Colonic mucosa (tissue), 4 donors: Measurements from ENCODE around the gene SET. TPM values are rescaled to one million over a fixed set of nuclear protein-coding genes. Genes with fewer than 3 reads are reported as not detected.

Source experiments
- DNase-seq: peaks from one replicate; pipeline ENCODE4 v3.0.0-alpha.2; 2020
- H3K27ac ChIP-seq: fragments of 200-600 bp; one replicate; pipeline ENCODE4 v1.8.0; 2021
- H3K27me3 ChIP-seq: fragments of 200-600 bp; one replicate; pipeline ENCODE4 v1.8.0; 2021
- H3K36me3 ChIP-seq: fragments of 200-600 bp; one replicate; pipeline ENCODE4 v1.8.0; 2021
- H3K4me1 ChIP-seq: fragments of 200-600 bp; one replicate; pipeline ENCODE4 v1.8.0; 2021; ENCODE audit warnings: mild to moderate bottlenecking
- H3K4me3 ChIP-seq: fragments of 200-600 bp; one replicate; pipeline ENCODE4 v1.8.0; 2021
- H3K9ac ChIP-seq, 2 donors: one replicate each; pipeline ENCODE4 v1.7.0; 2013; ENCODE audit warnings: control low read depth in 2 of 2, low read depth in 2 of 2, low read length in 2 of 2
- H3K9me3 ChIP-seq: fragments of 200-600 bp; one replicate; pipeline ENCODE4 v1.8.0; 2021
- CTCF ChIP-seq: fragments of 200-600 bp; IDR thresholded peaks from one replicate; pipeline ENCODE4 v1.8.0; 2022; ENCODE audit warnings: antibody characterized with exemption, mild to moderate bottlenecking
- intact Hi-C: fragments of 100-400 bp; cut with DNase I; formaldehyde crosslinking; loops from one replicate; pipeline ENCODE4 v1.14.1; 2022
- total RNA-seq, 2 donors: library from RNA; stranded (reverse); fragmentation: NEBNext Ultra II Directional in 1 of 2; extraction: Animal tissue kit (Norgen Biotek cat#: 25700) in 1 of 2; gene quantifications; one replicate each; pipeline ENCODE4 v1.2.1, GENCODE V29; 2021
- donor health status: healthy.
- donor health status: DM: no; HTN: no; CAD: no.
- donor health status: DM: no; HTN: no; CAD: no.

Gene SET
- total RNA-seq, 2 donors from 2014 or later: 222 to 348 TPM

- Histone ChIP-seq H3K36me3 (peaks cover 6% of the 10 kb centered on the region), H3K4me3 (no peak overlapping the region), H3K27me3 (no peaks in the 10 kb centered on the region), H3K9ac (no peak overlapping the region), H3K27ac (no peak overlapping the region), H3K4me1 (no peaks in the 10 kb centered on the region), H3K9me3 (no peaks in the 10 kb centered on the region)
- no peak for DNase-seq
- TF ChIP-seq CTCF: no peak
- intact Hi-C loops: no loop called here
Observed at GRCh38 chr9:128732576-128732975, 43.6 kb downstream of the SET start.

- peak; percentile 78 for DNase-seq
- peaks cover 6% of the 10 kb centered on the region for H3K36me3 ChIP-seq
- no peaks in the 10 kb centered on the region for H3K27me3 ChIP-seq
- no peak overlapping the region for H3K9ac ChIP-seq
- TF ChIP-seq CTCF: peak; percentile 64
- H3K27ac ChIP-seq: no peak overlapping the region
- no peaks in the 10 kb centered on the region for H3K9me3 ChIP-seq
- no peak overlapping the region for H3K4me3 ChIP-seq
- intact Hi-C loops: no loop called here
- H3K4me1 ChIP-seq: no peaks in the 10 kb centered on the region
Observed at GRCh38 chr9:128733256-128733655, 44.2 kb downstream of the SET start.

- no peak for TF ChIP-seq CTCF
- H3K9ac ChIP-seq: no peak overlapping the region
- no peak for DNase-seq
- H3K27me3 ChIP-seq: no peaks in the 10 kb centered on the region
- no peak overlapping the region for H3K27ac ChIP-seq
- no peaks in the 10 kb centered on the region for H3K4me1 ChIP-seq
- intact Hi-C loops: no loop called here
- no peak overlapping the region for H3K4me3 ChIP-seq
- no peaks in the 10 kb centered on the region for H3K9me3 ChIP-seq
- peaks cover 6% of the 10 kb centered on the region for H3K36me3 ChIP-seq
Observed at GRCh38 chr9:128735373-128735772, 46.4 kb downstream of the SET start.

GRCh38 chr9:128742401-128742800 lies 53.4 kb downstream of the SET start:
- Histone ChIP-seq H3K27ac (no peak overlapping the region), H3K27me3 (no peaks in the 10 kb centered on the region), H3K36me3 (no peaks in the 10 kb centered on the region), H3K4me1 (no peaks in the 10 kb centered on the region), H3K4me3 (no peak overlapping the region), H3K9me3 (no peaks in the 10 kb centered on the region), H3K9ac (no peak overlapping the region)
- DNase-seq: no peak
- TF ChIP-seq CTCF: no peak
- intact Hi-C loops: no loop called here

- Histone ChIP-seq H3K9ac (no peak overlapping the region), H3K9me3 (no peaks in the 10 kb centered on the region), H3K36me3 (no peaks in the 10 kb centered on the region), H3K27me3 (no peaks in the 10 kb centered on the region), H3K27ac (no peak overlapping the region), H3K4me1 (no peaks in the 10 kb centered on the region), H3K4me3 (no peak overlapping the region)
- intact Hi-C loops: no loop called here
- no peak for TF ChIP-seq CTCF
- DNase-seq: no peak
Observed at GRCh38 chr9:128743421-128743820, 54.4 kb downstream of the SET start.

Other genes starting within 250 kb of the SET start
- gene ODF2, start 233.2 kb upstream of the SET start, total RNA-seq: 10 to 100 TPM; 14.9 to 36.2 TPM
- gene GLE1, start 184.5 kb upstream of the SET start, total RNA-seq: 10 to 100 TPM; 30.7 to 44.5 TPM
- gene SPTAN1, start 136.6 kb upstream of the SET start, total RNA-seq: 100 to 1,000 TPM; 263 to 282 TPM
- 100 to 1,000 TPM in 1 of 2 donors, 10 to 100 TPM in 1; 39.7 to 152 TPM for gene DYNC2I2, start 32.4 kb upstream of the SET start, total RNA-seq
- 1 to 10 TPM; 2.8 to 7.5 TPM for gene PKN3, start 13.3 kb downstream of the SET start, total RNA-seq
- 100 to 1,000 TPM in 1 of 2 donors, 10 to 100 TPM in 1; 69.9 to 129 TPM for gene ZDHHC12, start 34.9 kb downstream of the SET start, total RNA-seq
- 10 to 100 TPM; 35.1 to 54.7 TPM for gene ZER1, start 82.7 kb downstream of the SET start, total RNA-seq
- gene TBC1D13, start 98.0 kb downstream of the SET start, total RNA-seq: 10 to 100 TPM; 17.4 to 21.6 TPM
- gene ENDOG, start 129.3 kb downstream of the SET start, total RNA-seq: 10 to 100 TPM; 59.5 to 66.4 TPM
- gene SPOUT1, start 140.6 kb downstream of the SET start, total RNA-seq: 10 to 100 TPM; 25.1 to 66.6 TPM
- 1 to 10 TPM; 2.0 to 5.1 TPM for gene KYAT1, start 192.7 kb downstream of the SET start, total RNA-seq
- gene LRRC8A, start 192.9 kb downstream of the SET start, total RNA-seq: 10 to 100 TPM; 26.5 to 31.5 TPM
- 1 to 10 TPM; 1.8 to 6.6 TPM for gene PHYHD1, start 231.8 kb downstream of the SET start, total RNA-seq